Measurements from ENCODE around the gene RIPK4.

Gene RIPK4

GRCh38 chr21:41691205-41692184 lies 75.4 kb downstream of the RIPK4 start:
- no peak for DNase-seq (ENCODE audit: low read depth in 2 of 2)

All from stimulated activated CD4-positive, alpha-beta T cell treated with anti-CD3 and anti-CD28 coated beads, Interleukin-1b, Interleukin-23, amount 100 ng/mL, for 4 hours (primary cell).